ENCODE data around the gene AQP4.

AQP4 gene

GRCh38 chr18:26843760-26844159, 21.7 kb downstream of the AQP4 start:
- H3K27ac ChIP-seq: no peak overlapping the region
- no peak for DNase-seq (ENCODE audit: low read depth, low spot score)

- no peak overlapping the region for H3K27ac ChIP-seq
- DNase-seq (ENCODE audit: low read depth, low spot score): no peak
Observed at GRCh38 chr18:26840965-26841364, 24.5 kb downstream of the AQP4 start.

- H3K27ac ChIP-seq: no peak overlapping the region
- no peak for DNase-seq (ENCODE audit: low read depth, low spot score)
Observed at GRCh38 chr18:26839609-26840008, 25.9 kb downstream of the AQP4 start.

GRCh38 chr18:26832302-26832701, 33.2 kb downstream of the AQP4 start:
- no peak for DNase-seq (ENCODE audit: low read depth, low spot score)

GRCh38 chr18:26827581-26827980, 37.9 kb downstream of the AQP4 start:
- H3K27ac ChIP-seq: no peak overlapping the region
- no peak for DNase-seq (ENCODE audit: low read depth, low spot score)

More at GRCh38 chr18:26832302-26832701, 33.2 kb downstream of the AQP4 start:
- H3K27ac ChIP-seq: no peak overlapping the region

GRCh38 chr18:26826656-26827235, 38.8 kb downstream of the AQP4 start:
- no peak overlapping the region for H3K27ac ChIP-seq
- DNase-seq (ENCODE audit: low read depth, low spot score): no peak

GRCh38 chr18:26821181-26821580, 44.3 kb downstream of the AQP4 start:
- no peak for DNase-seq (ENCODE audit: low read depth, low spot score)
- no peak overlapping the region for H3K27ac ChIP-seq

- H3K27ac ChIP-seq: no peak overlapping the region
- DNase-seq (ENCODE audit: low read depth, low spot score): no peak
Observed at GRCh38 chr18:26819046-26819445, 46.5 kb downstream of the AQP4 start.

GRCh38 chr18:26818461-26818860, 47.0 kb downstream of the AQP4 start:
- no peak overlapping the region for H3K27ac ChIP-seq
- no peak for DNase-seq (ENCODE audit: low read depth, low spot score)

- peak; percentile 26 for DNase-seq (ENCODE audit: low read depth, low spot score)
- no peak overlapping the region for H3K27ac ChIP-seq
Observed at GRCh38 chr18:26813043-26813442, 52.5 kb downstream of the AQP4 start.

- no peak for DNase-seq (ENCODE audit: low read depth, low spot score)
- H3K27ac ChIP-seq: no peak overlapping the region
Observed at GRCh38 chr18:26812462-26812861, 53.0 kb downstream of the AQP4 start.

- DNase-seq (ENCODE audit: low read depth, low spot score): no peak
- no peak overlapping the region for H3K27ac ChIP-seq
Observed at GRCh38 chr18:26809346-26809745, 56.2 kb downstream of the AQP4 start.

GRCh38 chr18:26806224-26806623, 59.3 kb downstream of the AQP4 start:
- no peak overlapping the region for H3K27ac ChIP-seq
- no peak for DNase-seq (ENCODE audit: low read depth, low spot score)

- DNase-seq (ENCODE audit: low read depth, low spot score): no peak
- no peak overlapping the region for H3K27ac ChIP-seq
Observed at GRCh38 chr18:26804519-26804918, 61.0 kb downstream of the AQP4 start.

GRCh38 chr18:26803643-26804042, 61.9 kb downstream of the AQP4 start:
- no peak for DNase-seq (ENCODE audit: low read depth, low spot score)

GRCh38 chr18:26802330-26803200, 62.9 kb downstream of the AQP4 start:
- no peak overlapping the region for H3K27ac ChIP-seq
- no peak for DNase-seq (ENCODE audit: low read depth, low spot score)

More at GRCh38 chr18:26803643-26804042, 61.9 kb downstream of the AQP4 start:
- H3K27ac ChIP-seq: no peak overlapping the region
